Activated CD8-positive, alpha-beta memory T cell treated with anti-CD3 and anti-CD28 coated beads, Interleukin-2, amount 50 U/mL, for 24 hours (primary cell): ENCODE measurements around the gene SCYGR6.
"Not testable (repeated sequence)": the region's sequence is repeated elsewhere in the genome, so short reads cannot be mapped to it uniquely, and the experiment has no call there.

Source experiments
- DNase-seq: peaks from one replicate; pipeline ENCODE4 v3.0.0-alpha.2; 2020; ENCODE audit errors: extremely low read depth

The SCYGR6 gene

GRCh38 chr2:227724394-227725039, at the start of gene SCYGR6:
Gene SCYGR6 (minus strand): TSS chr2:227724757. CDS start chr2:227724757, 0 bp downstream.
- DNase-seq: no peak

- no peak for DNase-seq
Observed at GRCh38 chr2:227774011-227774624, 49.6 kb upstream of the SCYGR6 start.

GRCh38 chr2:227772932-227773331, 48.4 kb upstream of the SCYGR6 start:
- no peak for DNase-seq

- no peak for DNase-seq
Observed at GRCh38 chr2:227772197-227772661, 47.7 kb upstream of the SCYGR6 start.

GRCh38 chr2:227767830-227768229, 43.3 kb upstream of the SCYGR6 start:
- no peak for DNase-seq

- DNase-seq: no peak
Observed at GRCh38 chr2:227766373-227766883, 41.9 kb upstream of the SCYGR6 start.

- no peak for DNase-seq
Observed at GRCh38 chr2:227765788-227766372, 41.3 kb upstream of the SCYGR6 start.

GRCh38 chr2:227761740-227762476, 37.4 kb upstream of the SCYGR6 start:
- no peak for DNase-seq

GRCh38 chr2:227759411-227760118, 35.0 kb upstream of the SCYGR6 start:
- no peak for DNase-seq

GRCh38 chr2:227756261-227756660, 31.7 kb upstream of the SCYGR6 start:
- not testable (repeated sequence) for DNase-seq

- no peak for DNase-seq
Observed at GRCh38 chr2:227748079-227748478, 23.5 kb upstream of the SCYGR6 start.

- DNase-seq: no peak
Observed at GRCh38 chr2:227745594-227745993, 21.0 kb upstream of the SCYGR6 start, which contains the start of gene SCYGR8. Gene SCYGR8 (plus strand): TSS chr2:227745894. CDS start chr2:227745894, 0 bp downstream.

- DNase-seq: not testable (repeated sequence)
Observed at GRCh38 chr2:227740705-227741104, 16.1 kb upstream of the SCYGR6 start.

GRCh38 chr2:227739351-227739750, 14.8 kb upstream of the SCYGR6 start:
- no peak for DNase-seq

- no peak for DNase-seq
Observed at GRCh38 chr2:227728035-227728434, 3.5 kb upstream of the SCYGR6 start, which contains the start of gene SCYGR7. Gene SCYGR7 (plus strand): TSS chr2:227728335. CDS start chr2:227728335, 0 bp downstream.

GRCh38 chr2:227722821-227723220, 1.7 kb downstream of the SCYGR6 start:
- not testable (repeated sequence) for DNase-seq

- DNase-seq: no peak
Observed at GRCh38 chr2:227720680-227721079, 3.9 kb downstream of the SCYGR6 start.

GRCh38 chr2:227719641-227720040, 4.9 kb downstream of the SCYGR6 start:
- DNase-seq: no peak

- no peak for DNase-seq
Observed at GRCh38 chr2:227717687-227718567, 6.6 kb downstream of the SCYGR6 start, which contains the start of gene SLC19A3. Gene SLC19A3 (minus strand): TSS chr2:227718028. CDS start chr2:227702318, 15,710 bp downstream.

GRCh38 chr2:227716501-227716900, 8.1 kb downstream of the SCYGR6 start:
- no peak for DNase-seq
